PFSK-1 (cell line): ENCODE results near the gene ARHGAP8.

Source experiments
- POLR2AphosphoS5 ChIP-seq: IDR thresholded peaks from 2 replicates; pipeline ENCODE4 v1.6.1; 2012; ENCODE audit warnings: low read depth, mild to moderate bottlenecking, control low read depth, low read length, moderate library complexity
- SIN3A ChIP-seq: IDR thresholded peaks from 2 replicates; pipeline ENCODE4 v1.6.1; 2012; ENCODE audit warnings: mild to moderate bottlenecking, low read length, moderate library complexity, borderline replicate concordance; ENCODE audit not compliant: insufficient read depth
- TAF1 ChIP-seq: IDR thresholded peaks from 2 replicates; pipeline ENCODE4 v1.6.1; 2012; ENCODE audit warnings: low read length, control low read depth, borderline replicate concordance; ENCODE audit not compliant: insufficient read depth
- TF ChIP-seq, protein P1 (sequence below), 2 experiments: IDR thresholded peaks; 2 replicates each; pipeline versions ENCODE4 v1.6.1 to v1.8.0; 2011 to 2012; ENCODE audit warnings: low read depth in 2 of 2, low read length in 2 of 2, control low read depth in 1 of 2, inconsistent platforms in 1 of 2, mild to moderate bottlenecking in 1 of 2, moderate library complexity in 1 of 2; ENCODE audit not compliant: insufficient read depth in 1 of 2

DNA sequence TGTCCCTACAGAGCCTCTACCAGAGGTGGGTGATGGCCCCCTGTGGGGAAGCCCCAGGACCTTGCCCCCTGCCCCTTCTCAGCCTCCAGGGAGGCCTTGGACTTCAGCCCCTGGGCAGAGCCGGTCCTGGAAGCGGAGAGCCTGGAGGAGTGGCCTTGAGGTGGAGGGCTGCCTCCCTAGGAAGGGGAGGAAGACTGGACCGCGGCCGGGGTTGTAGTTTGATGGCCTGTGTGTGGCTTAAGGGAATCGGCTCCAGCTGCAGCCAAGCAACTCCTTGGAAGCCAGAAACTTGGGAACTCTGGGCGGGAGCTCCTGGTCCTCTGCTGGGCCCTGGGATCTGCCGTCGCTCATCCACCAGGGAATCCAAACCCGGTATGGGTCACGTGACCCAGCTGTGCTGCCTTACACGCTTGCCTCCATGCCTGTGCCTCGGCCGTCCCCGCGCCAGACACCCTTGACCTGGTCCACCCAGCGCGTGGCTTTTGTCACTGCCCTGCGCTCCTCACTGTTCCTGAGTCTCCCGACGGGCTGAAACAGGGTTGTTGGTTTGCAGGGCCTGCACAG, 23.5 kb upstream of the ARHGAP8 start:
- TF ChIP-seq, protein P1, sequence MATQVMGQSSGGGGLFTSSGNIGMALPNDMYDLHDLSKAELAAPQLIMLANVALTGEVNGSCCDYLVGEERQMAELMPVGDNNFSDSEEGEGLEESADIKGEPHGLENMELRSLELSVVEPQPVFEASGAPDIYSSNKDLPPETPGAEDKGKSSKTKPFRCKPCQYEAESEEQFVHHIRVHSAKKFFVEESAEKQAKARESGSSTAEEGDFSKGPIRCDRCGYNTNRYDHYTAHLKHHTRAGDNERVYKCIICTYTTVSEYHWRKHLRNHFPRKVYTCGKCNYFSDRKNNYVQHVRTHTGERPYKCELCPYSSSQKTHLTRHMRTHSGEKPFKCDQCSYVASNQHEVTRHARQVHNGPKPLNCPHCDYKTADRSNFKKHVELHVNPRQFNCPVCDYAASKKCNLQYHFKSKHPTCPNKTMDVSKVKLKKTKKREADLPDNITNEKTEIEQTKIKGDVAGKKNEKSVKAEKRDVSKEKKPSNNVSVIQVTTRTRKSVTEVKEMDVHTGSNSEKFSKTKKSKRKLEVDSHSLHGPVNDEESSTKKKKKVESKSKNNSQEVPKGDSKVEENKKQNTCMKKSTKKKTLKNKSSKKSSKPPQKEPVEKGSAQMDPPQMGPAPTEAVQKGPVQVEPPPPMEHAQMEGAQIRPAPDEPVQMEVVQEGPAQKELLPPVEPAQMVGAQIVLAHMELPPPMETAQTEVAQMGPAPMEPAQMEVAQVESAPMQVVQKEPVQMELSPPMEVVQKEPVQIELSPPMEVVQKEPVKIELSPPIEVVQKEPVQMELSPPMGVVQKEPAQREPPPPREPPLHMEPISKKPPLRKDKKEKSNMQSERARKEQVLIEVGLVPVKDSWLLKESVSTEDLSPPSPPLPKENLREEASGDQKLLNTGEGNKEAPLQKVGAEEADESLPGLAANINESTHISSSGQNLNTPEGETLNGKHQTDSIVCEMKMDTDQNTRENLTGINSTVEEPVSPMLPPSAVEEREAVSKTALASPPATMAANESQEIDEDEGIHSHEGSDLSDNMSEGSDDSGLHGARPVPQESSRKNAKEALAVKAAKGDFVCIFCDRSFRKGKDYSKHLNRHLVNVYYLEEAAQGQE (IDR thresholded peaks at IDR 0.05; ENCODE audit: insufficient read depth in 1 of 2, low read depth in 2 of 2, low read length in 2 of 2): no peak
- TF ChIP-seq POLR2AphosphoS5 (no peak), TAF1 (no peak), SIN3A (no peak)
